Measurements from ENCODE around the gene ADCY7.

GRCh38 chr16:50360779-50361178 is 94.4 kb downstream of the ADCY7 start:
- TF ChIP-seq, protein P1, sequence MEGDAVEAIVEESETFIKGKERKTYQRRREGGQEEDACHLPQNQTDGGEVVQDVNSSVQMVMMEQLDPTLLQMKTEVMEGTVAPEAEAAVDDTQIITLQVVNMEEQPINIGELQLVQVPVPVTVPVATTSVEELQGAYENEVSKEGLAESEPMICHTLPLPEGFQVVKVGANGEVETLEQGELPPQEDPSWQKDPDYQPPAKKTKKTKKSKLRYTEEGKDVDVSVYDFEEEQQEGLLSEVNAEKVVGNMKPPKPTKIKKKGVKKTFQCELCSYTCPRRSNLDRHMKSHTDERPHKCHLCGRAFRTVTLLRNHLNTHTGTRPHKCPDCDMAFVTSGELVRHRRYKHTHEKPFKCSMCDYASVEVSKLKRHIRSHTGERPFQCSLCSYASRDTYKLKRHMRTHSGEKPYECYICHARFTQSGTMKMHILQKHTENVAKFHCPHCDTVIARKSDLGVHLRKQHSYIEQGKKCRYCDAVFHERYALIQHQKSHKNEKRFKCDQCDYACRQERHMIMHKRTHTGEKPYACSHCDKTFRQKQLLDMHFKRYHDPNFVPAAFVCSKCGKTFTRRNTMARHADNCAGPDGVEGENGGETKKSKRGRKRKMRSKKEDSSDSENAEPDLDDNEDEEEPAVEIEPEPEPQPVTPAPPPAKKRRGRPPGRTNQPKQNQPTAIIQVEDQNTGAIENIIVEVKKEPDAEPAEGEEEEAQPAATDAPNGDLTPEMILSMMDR (conservative IDR thresholded peaks at IDR 0.05), result no peak
- TF ChIP-seq EZH2 (IDR thresholded peaks at IDR 0.05; ENCODE audit: low read depth), result no peak
